8988T (cell line): Measurements from ENCODE around the gene CTSL.

Experiments used
- DNase-seq: peaks from one replicate; pipeline ENCODE4 v3.0.0; 2011

The CTSL gene

GRCh38 chr9:87701931-87702421 lies 23.9 kb upstream of the CTSL start:
- no peak for DNase-seq

- no peak for DNase-seq
These were observed 23.0 kb upstream of the CTSL start for GRCh38 chr9:87702921-87703320.

DNA sequence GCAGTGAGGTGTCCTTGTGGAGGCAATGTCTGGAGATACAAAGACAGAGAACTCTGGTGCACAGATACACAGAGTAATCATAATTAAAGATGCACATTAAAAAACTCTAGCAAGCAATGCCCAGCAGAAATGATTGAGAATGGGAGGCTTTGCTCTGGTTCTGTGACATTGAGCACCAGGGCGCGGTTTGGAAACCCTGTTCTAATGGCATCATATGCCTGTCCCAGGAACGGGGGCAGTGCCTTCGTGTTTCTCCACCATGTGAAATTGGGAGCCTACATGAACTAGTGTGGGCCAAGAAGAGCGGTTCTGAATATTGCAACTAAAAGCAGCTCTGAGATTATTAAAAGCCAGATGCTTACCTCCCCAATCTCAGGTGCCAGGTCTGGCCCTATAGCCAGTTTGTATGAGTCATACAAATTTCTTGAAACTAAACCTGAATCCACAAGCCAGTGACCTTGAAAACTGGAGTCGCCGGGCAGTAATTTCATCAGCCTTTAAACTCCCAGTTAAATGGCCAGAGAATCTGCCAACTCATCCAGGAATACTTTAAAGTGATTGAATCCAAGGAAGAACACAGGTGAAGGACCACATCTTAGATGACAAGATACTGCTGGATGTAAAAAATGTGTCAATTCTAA lies 22.2 kb upstream of the CTSL start:
- DNase-seq: no peak

GRCh38 chr9:87704342-87704741 lies 21.6 kb upstream of the CTSL start:
- DNase-seq: no peak

GRCh38 chr9:87706066-87706739 lies 19.7 kb upstream of the CTSL start:
- DNase-seq: no peak

DNA sequence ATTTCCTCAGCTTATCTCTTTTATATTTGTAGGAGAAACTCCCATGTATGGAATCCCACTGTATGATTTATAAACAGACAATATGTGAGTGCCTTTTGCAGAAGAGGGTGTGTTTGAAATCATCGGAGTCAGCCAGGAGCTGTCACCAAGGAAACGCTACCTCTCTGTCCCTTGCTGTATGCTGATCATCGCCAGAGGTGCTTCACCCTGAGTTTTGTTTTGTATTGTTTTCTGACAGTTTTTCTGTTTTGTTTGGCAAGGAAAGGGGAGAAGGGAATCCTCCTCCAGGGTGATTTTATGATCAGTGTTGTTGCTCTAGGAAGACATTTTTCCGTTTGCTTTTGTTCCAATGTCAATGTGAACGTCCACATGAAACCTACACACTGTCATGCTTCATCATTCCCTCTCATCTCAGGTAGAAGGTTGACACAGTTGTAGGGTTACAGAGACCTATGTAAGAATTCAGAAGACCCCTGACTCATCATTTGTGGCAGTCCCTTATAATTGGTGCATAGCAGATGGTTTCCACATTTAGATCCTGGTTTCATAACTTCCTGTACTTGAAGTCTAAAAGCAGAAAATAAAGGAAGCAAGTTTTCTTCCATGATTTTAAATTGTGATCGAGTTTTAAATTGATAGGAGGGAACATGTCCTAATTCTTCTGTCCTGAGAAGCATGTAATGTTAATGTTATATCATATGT lies 18.0 kb upstream of the CTSL start:
- no peak for DNase-seq

- DNase-seq: no peak
These were observed 17.4 kb upstream of the CTSL start for GRCh38 chr9:87708546-87708945.

DNA sequence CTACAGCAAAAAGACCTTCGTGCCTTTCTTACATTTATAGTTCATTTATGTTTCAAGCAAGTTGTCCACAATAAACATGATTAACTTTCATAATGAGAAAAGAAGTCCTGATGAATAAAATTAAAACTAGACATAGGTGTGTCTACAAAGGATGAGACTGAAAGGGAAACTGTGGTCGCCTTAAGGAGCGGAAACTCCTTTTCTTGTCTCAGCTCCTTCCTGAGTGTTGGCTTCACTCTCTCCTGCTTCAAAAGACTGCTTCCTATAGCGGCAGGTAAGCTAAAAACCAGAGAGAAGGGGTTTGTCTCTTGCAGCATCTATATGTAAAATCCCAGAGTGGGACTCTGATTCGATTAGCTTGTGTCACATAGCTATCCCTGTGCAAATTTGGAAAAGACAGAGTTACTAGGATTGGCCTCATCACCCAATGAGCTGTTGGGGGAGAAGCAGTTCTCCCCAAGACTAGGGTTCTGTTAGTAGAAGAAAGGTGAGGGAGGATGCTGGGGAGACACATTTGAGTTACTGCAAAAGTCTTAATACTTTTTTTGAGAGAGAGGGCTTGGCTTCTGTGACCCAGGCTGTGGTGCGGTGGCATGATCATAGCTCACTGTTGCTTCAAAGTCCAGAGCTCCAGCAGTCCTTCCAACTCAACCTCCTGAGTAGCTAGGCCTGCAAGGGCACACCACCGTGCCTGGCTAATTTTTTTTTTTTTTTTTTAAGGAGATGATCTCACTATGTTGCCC lies 16.8 kb upstream of the CTSL start:
- DNase-seq: no peak

- DNase-seq: no peak
These were observed 15.5 kb upstream of the CTSL start for GRCh38 chr9:87710443-87710842.

GRCh38 chr9:87711857-87712800 lies 13.8 kb upstream of the CTSL start:
- DNase-seq: no peak

- DNase-seq: no peak
These were observed 13.1 kb upstream of the CTSL start for GRCh38 chr9:87712801-87713277.

DNA sequence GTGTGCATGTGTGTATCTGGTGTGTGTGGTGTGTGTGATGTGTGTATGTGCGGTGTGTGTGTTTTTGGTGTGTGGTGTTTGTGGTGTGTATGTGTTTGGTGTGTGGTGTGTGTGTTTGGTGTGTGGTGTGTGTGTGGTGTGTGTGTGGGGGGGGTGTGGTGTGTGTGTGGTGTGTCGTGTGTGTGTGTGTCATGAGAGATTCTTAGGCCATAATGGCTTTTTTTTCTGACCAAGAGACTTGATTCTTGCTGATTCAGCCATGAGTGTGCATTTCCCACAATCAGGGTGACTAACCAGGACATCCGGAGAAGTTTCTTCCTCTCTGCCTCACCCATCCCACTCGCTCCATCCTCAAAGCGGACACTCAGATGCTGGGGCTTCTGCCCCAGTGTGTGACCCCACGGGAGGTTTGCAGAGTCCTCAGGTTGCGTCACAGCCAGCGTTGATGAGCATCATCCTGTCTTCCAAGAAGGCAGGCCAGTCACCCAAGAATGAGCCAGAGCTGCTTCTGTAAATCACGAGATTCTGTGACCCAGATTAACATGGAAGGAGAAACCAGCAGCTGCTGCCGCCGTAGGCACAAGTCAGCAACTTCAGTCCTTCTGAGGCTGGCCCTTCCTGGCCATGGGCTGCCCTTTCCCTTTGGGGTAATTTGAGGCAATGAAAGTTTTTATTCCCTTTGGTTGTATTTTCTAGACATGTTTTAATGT lies 12.5 kb upstream of the CTSL start:
- DNase-seq: peak; percentile 60

GRCh38 chr9:87713988-87714330 lies 12.0 kb upstream of the CTSL start:
- no peak for DNase-seq

- DNase-seq: no peak
These were observed 11.1 kb upstream of the CTSL start for GRCh38 chr9:87714819-87715218.

DNA sequence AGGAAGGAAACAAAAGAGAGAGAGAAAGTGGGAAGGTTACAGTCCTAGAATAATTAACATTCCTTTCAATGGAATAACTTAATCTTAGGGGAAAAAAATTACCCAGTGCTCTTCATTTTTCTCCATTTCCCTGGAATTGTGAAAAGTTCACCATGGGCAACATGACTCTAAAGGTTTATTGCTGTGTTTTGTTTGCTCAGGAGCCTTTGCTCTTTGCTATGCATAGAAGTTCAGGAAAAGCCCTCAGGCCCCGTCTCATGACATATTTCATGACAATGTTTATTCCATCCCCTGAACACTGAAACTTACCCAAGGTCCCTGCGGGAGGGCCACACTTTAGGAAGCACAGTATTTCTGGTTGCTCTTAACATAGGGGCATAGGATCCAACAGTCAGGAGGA lies 9.8 kb upstream of the CTSL start:
- no peak for DNase-seq

DNA sequence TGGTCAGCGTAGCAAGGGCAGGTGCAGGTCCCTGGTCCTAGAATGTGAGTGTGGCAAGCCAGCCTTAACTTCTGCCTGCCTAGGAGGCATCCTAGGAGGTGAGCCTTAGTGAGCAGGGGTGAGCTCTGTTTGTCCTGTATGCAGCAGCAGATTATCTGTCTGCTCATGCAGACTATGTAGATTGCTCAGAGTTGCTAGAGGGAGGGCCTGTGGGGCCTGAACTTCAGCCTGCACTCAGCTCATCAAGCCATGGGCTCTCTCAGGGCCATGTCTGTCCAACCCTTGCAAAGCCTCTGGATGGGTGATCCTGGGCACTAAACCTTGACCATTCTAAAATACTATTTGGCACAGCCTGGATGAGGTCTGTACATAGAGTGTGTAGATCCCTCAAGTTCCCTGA lies 8.5 kb upstream of the CTSL start:
- DNase-seq: no peak

DNA sequence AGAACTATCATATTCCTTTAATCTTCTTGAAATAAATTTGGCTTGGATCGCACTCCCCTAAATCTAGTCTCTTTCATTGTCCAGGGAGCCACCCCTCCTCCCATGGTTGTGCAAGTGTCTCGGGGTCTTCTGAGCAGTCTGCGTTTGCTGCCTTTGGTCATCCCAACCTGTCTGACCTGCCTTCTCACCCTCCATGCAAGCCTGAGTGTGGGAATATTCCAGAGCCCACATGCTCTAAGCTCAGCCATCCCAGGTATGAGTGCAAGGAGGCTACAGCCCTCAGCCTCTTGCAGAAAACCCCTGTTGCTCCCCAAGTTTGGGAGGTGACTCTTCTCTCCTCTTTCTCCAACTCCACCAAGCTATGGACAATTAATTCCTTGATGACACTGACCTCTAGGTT lies 7.7 kb upstream of the CTSL start:
- no peak for DNase-seq

- DNase-seq: no peak
These were observed 6.9 kb upstream of the CTSL start for GRCh38 chr9:87718852-87719612.

DNA sequence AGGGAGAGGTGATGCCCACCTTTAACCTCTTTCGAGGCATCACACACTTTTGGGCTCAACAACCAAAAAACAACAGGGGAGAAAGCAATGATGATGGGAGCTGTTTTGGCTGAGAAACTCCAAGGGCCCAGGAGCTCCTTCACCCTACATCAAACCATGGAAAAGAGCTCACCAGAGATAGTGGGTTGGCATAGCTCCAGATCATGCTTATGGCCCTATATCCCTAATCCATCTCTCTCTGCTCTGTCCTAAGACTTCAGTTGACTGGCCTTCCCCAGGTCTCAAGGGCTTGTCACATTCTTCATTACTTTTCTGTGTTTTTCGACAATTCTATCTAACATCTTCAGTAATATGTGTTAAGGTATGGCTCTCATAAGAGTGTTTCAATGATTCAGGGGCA lies 5.7 kb upstream of the CTSL start:
- DNase-seq: no peak

DNA sequence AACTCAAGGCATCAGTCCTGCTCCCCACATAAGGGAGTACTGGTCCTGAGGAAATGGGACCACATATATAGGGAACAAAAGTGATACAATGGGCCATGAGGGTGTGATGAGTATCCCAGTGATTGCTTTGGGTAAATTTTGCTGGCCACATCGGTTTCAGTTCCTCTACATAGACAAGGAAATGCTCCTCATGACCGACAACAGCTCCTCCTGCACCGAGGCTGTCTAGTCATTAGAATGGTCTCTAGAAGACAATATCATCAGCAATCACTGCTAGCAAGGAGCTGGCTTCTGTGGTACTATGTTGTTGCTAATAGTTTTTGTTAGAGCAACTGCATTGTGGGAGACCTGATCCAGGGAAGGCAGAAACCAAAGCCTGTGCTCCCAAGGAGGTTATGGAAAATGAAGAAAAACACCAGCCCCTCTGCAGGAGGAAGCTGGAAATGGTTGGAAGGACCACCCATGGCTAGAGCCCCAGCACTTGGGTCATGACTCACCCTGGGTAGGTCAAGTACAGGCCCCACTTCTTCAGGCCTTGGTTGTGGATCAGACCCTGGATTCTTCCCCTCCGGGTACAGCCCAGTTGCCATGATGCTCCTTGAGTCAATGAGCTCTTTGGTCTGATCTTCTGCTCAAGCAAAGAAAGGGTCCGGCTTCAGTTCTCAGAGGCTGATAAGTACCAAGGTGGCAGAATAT lies 3.4 kb upstream of the CTSL start:
- DNase-seq: no peak
